Measurements from ENCODE around the gene GTF3C5. TPM values are rescaled to one million over a fixed set of nuclear protein-coding genes. Genes with fewer than 3 reads are reported as not detected.

GTF3C5 gene
- total RNA-seq (2021) = 86.6 to 104 TPM (median 87.6 TPM) in 3 replicates
- Bru-seq, nascent RNA = percentile 82 among the genes with signal in this experiment
- long read RNA-seq, experiment 1, transcript GTF3C5-202 (11 exons, 2,406 nt) = major isoform, 177 of 310 reads
- long read RNA-seq, experiment 1, transcript GTF3C5-204 (12 exons, 2,110 nt) = minor isoform, 59 of 310 reads
- long read RNA-seq, experiment 1, partial matches to known transcripts = 29 of 310 reads
- long read RNA-seq, experiment 1, other reads (novel, unspliced or antisense) = 43 of 310 reads
- long read RNA-seq, experiment 2, transcript GTF3C5-202 (11 exons, 2,406 nt) = major isoform, 39 of 99 reads
- long read RNA-seq, experiment 2, partial matches to known transcripts = 33 of 99 reads
- long read RNA-seq, experiment 2, other reads (novel, unspliced or antisense) = 20 of 99 reads
- long read RNA-seq, experiment 3, transcript GTF3C5-204 (12 exons, 2,110 nt) = minor isoform, 14 of 106 reads
- long read RNA-seq, experiment 3, transcript GTF3C5-202 (11 exons, 2,406 nt) = major isoform, 70 of 106 reads
- long read RNA-seq, experiment 3, partial matches to known transcripts = 9 of 106 reads
- long read RNA-seq, experiment 3, other reads (novel, unspliced or antisense) = 11 of 106 reads

- POLR2A ChIA-PET = interaction anchor here (0.6 to 1.6 kb wide), 7 partner anchors 8 to 158 kb away, joined by 3 to 5 read pairs (median 3); no protein-coding TSS in a partner anchor
- Mint-ChIP-seq H3K27me3 (ENCODE audit: low read depth) (peaks cover 12% of the 10 kb centered on the region), H3K27ac (peak within 1 kb of the TSS; percentile 99), H3K4me1 (peaks cover 17% of the 10 kb centered on the region), H3K4me3 (peak within 1 kb of the TSS; percentile 99), H3K36me3 (peaks cover 8% of the 10 kb centered on the region), H3K9me3 (0 out of 2 replicates have a peak, but pooled peaks cover 6% of the 10 kb centered on the region)
- ATAC-seq (peak; percentile 98), DNase-seq (ENCODE audit: low spot score) (peak; percentile 90)
- CTCF ChIA-PET = interaction anchor here (0.6 to 5.8 kb wide), 21 partner anchors 8 to 713 kb away, joined by 3 to 63 read pairs (median 4); partner anchors contain the start of genes GFI1B and TSC1
- TF ChIP-seq NR1H2 (CRISPR knock-in tag; IDR thresholded peaks at IDR 0.05) = no peak
- TF ChIP-seq CDX4 (CRISPR knock-in tag; IDR thresholded peaks at IDR 0.05; ENCODE audit: borderline replicate concordance) = no peak
- no peak for TF ChIP-seq USF2 (CRISPR knock-in tag; IDR thresholded peaks at IDR 0.05)
- no peak for TF ChIP-seq ATF6 (CRISPR knock-in tag; IDR thresholded peaks at IDR 0.05)
- TF ChIP-seq NFATC4 (CRISPR knock-in tag; IDR thresholded peaks at IDR 0.05) = no peak
- TF ChIP-seq ZBTB21 (CRISPR knock-in tag; IDR thresholded peaks at IDR 0.05; ENCODE audit: borderline replicate concordance) = peak; percentile 48; the same call in 1 of the 2 replicates
- no peak for TF ChIP-seq AR (CRISPR knock-in tag; IDR thresholded peaks at IDR 0.05)
- TF ChIP-seq GRHL2 (CRISPR knock-in tag; IDR thresholded peaks at IDR 0.05; ENCODE audit: insufficient replicate concordance, severe bottlenecking) = no peak
- TF ChIP-seq NFE2L1 (CRISPR knock-in tag; IDR thresholded peaks at IDR 0.05) = peak; percentile 75; the same call in 1 of the 2 replicates
- TF ChIP-seq OVOL2 (CRISPR knock-in tag; IDR thresholded peaks at IDR 0.05; ENCODE audit: borderline replicate concordance) = no peak
- TF ChIP-seq MYBL2 (CRISPR knock-in tag; IDR thresholded peaks at IDR 0.05) = peak; percentile 86; the same call in 1 of the 2 replicates
- TF ChIP-seq ZNF532 (CRISPR knock-in tag; IDR thresholded peaks at IDR 0.05; ENCODE audit: borderline replicate concordance) = no peak
- TF ChIP-seq TCF7 (CRISPR knock-in tag; IDR thresholded peaks at IDR 0.05; ENCODE audit: low read depth) = 0 out of 2 replicates have a peak, but pooled peaks have one; percentile 48
- 0 out of 2 replicates have a peak, but pooled peaks have one; percentile 27 for TF ChIP-seq IRF2 (CRISPR knock-in tag; IDR thresholded peaks at IDR 0.05; ENCODE audit: borderline replicate concordance, low read depth)
- TF ChIP-seq ATF3 (CRISPR knock-in tag; conservative IDR thresholded peaks at IDR 0.05) = no peak
- peak; percentile 40; the same call in 1 of the 2 replicates for TF ChIP-seq FOXP4 (CRISPR knock-in tag; IDR thresholded peaks at IDR 0.05)
- peak; percentile 60; the same call in 1 of the 2 replicates for TF ChIP-seq SMAD4 (CRISPR knock-in tag; IDR thresholded peaks at IDR 0.05)
- TF ChIP-seq MXD4 (CRISPR knock-in tag; IDR thresholded peaks at IDR 0.05; ENCODE audit: borderline replicate concordance) = no peak
- no peak for TF ChIP-seq ZNF396 (CRISPR knock-in tag; IDR thresholded peaks at IDR 0.05; ENCODE audit: borderline replicate concordance)
Observed at GRCh38 chr9:133030317-133031129, at the start of gene GTF3C5. TSS of gene GTF3C5 (plus strand) at chr9:133030997. CDS start at chr9:133031012, 15 bp downstream.

Measured in WTC11 (cell line).